Limb (tissue), 2 donors: ENCODE measurements around the gene STUM.

Experiments used
- DNase-seq, 2 donors: peaks; one replicate each; pipeline ENCODE4 v3.0.0-alpha.2; 2016; ENCODE audit errors: extremely low spot score in 2 of 2

Gene STUM

GRCh38 chr1:226560243-226560642 is 11.7 kb downstream of the STUM start:
- DNase-seq = no peak

DNA sequence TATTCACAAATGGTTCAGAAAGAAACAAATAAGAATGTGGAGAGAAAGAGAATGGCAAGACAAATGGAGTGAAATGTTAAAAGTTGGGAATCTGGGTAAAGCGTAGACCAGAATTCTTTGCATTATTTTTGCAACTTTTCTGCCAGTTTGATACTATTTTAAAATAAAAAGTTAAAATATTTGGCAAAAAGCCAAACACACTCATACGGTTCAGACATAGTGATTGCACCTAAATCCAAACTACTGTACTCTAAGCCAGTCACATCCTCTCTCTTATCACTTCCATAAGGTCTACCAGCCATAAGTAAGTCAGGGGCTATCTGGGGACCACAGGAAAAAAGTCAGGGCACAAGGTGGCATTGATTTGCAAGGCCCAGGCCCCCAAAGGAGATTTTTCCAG is 14.4 kb downstream of the STUM start:
- no peak for DNase-seq

GRCh38 chr1:226563666-226564065 is 15.1 kb downstream of the STUM start:
- DNase-seq = no peak

DNA sequence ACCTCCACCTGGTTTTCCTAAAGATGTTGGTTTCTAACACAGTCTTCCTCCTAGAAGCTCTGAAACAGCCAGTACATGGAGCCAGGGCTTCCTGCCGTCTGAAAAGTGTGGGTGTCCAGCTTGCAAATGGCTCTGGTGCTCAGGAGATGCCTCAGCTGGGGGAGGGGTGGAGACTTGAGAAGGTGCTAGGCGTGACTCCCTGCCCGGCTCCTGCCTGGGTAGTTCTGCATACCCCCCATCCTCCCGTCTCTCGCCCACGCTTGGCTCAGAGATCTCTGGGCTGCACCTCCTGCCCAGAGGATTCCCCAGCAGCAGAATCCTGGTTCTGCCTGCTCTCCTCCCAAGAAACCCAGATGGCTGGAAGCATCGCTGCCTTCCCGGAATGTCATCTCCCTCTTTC is 16.9 kb downstream of the STUM start:
- no peak for DNase-seq

DNA sequence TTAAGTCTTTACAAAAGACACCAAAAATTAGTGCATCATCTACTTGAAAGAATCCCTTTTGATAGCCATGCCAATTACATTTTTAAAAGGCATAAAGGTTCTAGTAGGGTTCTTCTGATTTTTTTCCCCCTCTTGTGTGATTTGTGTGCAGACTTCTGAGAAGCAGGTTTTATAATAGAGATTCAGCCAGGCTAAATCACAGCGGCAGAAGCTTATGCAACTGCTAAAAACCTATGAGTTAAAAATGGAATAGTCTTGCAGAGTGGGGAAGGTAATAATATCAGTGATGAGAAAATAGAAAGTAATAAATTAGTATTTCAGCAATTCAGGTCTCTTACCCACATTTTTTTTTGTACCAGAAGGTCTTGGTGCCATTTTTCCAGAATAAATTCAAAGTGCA is 17.7 kb downstream of the STUM start:
- DNase-seq = no peak

- DNase-seq = no peak
These were observed 18.2 kb downstream of the STUM start for GRCh38 chr1:226566760-226567159.

DNA sequence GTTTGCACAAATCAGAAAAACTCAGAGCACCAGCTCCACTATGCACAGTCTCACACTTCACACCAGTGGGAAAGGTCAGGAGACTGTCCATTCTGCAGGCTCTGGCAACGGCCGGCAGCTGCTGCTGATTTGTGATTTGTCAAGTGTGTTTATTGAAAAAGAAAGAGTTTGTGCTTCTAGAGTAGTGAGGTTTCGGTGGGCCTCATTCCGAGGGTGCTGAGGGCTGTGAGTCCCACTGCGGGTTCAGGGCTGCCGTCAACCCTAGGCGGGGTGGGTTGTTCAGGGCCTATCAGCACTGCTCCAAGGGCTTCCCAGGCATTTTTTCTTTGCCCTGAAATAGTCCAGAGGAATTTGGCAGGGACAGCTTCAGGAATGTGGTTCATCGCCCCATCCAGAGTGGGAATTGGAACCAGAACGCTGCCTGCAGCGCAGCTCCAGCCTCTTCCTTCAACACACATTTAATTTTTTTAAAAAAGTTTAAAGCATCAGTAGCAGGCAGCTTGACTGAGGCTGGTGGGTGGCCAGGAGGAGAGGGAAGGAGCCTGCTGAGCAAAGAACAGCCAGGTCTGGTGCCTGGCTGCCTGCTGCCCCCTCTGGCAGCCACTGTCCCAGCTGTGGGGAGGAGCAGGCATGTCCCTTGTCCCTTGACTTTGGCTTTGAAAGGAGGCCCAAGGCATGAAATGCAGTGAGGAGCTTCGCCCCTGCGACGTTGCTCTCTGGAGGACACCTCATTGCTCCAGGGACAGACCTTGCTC is 19.7 kb downstream of the STUM start:
- peak; percentile 21 to 42 for DNase-seq

DNA sequence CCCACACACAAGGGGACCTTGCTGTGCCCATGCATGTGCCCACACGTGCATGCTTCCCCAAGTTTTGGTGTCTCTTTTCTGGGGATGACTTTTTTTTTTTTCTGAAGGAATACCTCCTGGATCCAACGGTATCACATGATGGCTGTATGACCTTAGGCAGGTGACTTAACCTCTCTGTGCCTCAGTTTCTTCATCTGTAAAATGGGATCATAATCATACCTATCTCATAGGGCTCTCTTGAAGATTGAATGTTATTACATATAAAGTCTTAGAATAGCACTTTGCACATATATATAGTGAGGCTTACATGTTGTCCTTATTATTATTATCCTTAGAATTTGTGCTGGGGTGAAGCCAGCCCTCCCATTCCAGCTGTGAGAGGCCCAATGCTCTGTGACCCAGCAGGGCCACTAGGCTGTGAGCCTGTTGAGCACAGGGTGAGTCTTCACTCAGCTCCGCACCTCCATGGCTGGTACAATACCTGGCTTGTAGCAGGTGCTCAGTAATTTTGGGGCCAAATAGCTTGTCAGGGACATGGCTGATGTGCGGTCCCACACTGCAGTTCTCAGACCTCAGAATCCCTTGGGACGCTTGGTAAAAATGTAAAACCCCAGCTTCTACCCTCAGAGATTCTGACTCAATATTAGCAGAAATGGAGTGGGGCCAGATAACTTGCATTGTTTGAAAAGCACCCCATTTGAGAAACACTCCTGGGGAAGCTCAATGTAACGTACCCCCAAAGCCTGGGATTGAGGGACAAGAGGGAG is 20.6 kb downstream of the STUM start:
- DNase-seq = no peak

DNA sequence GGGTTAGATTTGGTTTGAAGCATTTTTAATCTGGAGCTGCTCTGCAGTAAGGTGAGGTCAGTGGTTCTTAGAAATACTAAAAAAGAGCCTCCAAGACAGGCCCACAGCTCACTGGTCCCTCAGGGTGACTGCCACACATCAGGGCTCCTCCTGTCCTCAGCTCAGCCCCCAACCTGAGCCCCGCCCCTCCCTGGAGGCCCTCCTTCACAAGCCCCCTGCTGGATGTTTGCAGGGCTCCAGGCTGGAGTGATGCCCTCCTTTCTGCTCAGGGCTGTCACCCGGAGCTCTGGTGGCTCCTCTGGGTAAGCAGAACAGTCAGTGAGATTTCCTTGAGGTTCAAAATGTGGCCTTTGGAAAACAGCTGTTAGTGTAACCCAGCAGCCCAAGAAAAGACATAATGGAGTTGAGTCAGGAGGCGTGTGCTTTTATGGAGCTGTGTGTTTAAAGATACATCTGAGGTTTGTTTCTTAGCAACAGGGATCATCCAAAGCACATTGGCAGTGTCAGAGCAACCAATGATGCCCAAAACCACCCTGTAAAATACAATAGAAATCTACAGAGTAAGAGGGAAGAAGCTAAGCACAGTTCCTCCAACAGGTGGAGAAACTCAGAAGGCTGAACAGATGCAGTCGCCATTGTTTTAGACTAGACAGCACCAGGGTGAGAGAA is 21.4 kb downstream of the STUM start:
- DNase-seq = no peak

DNA sequence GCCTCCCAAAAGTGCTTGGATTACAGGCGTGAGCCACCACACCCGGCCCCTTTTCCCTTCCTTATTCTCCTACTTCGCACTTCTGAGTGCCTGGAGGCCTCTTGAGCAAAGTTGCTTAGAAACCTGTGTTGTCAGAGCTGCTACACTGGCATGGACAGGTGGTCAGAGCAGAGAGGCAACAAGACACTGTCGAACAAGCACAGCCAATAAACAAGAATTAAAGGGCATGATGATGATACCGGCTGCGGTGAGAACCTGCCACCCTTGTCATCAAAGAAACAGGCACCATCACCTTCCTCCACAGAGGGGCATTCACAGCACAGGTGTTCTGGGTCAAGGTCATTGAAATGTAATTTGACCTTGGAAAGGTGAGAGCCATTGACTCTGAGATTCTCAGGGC is 23.3 kb downstream of the STUM start:
- no peak for DNase-seq

- no peak for DNase-seq
These were observed 23.8 kb downstream of the STUM start for GRCh38 chr1:226572325-226572726.

DNA sequence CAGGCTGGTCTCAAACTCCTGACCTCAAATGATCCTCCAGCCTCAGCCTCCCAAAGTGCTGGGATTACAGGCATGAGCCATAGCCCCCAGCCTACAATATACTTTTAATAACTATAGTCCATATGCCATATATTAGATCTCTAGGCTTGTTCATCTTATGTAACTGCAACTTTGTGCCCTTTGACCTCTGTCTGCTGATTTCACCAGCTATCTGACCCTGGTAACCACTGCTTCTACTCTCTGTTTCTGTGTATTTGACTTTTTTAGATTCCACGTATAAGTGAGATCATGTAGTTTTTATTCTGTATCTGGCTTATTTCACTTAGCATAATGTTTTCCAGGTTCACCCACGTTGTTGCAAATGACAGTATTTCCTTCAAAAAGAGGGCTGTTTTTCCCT is 25.5 kb downstream of the STUM start:
- DNase-seq = no peak

DNA sequence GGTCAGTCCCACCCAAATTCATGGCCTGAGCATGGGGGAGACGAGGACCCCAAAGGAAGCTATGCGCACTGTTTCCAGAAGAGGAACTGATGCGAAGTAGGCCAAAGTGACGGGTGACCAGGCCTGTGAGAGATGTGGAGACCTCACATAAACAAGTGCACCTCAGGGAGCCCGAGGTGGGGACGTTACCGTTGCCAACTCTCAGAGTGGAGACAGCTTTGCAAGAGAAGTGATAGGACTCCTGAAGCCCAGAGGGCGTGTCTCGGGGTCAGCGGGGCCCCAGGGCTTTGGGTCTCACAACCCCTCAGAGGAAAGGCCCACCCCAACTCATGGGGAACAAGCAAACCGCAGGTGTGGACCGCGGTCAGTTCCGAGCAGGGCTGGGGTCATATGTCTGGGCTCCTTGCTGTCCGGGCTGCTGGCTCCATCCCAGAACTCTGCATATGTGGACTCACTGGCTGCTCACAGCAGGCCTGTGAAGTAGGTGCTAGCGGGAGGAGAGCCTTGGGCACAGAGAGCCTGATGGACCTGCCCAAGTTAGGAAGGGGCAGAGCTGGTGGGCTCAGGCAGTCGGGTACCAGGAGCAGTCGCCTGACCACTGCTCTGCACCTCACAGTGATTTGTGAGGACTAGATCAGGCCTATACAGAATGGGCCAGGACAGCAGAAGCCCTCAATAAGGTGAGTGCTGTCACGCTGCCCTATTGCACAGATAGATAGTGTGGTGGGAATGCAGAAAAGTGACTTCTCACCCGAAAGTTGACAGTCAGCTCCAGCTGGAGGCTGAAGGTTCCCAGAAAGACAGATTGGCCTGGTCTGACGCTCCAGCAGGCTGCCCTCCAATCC is 26.2 kb downstream of the STUM start:
- DNase-seq = no peak

DNA sequence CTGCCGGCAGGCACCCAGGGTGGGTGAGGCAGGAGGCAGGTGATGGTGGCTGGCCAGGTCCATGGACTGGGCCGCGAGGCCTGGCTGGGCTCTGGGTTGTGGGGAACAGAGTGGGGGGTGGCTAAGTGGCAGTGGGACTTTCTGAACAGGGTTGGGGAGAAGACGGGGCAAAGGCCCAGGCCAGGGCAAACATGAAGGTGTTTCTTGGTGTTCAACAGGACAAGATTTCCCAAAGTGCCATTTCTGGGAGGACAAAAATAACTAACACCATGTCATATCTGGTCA is 26.8 kb downstream of the STUM start:
- DNase-seq = no peak

- no peak for DNase-seq
These were observed 27.3 kb downstream of the STUM start for GRCh38 chr1:226575739-226576378.

- DNase-seq = no peak
These were observed 28.0 kb downstream of the STUM start for GRCh38 chr1:226576601-226577000.

DNA sequence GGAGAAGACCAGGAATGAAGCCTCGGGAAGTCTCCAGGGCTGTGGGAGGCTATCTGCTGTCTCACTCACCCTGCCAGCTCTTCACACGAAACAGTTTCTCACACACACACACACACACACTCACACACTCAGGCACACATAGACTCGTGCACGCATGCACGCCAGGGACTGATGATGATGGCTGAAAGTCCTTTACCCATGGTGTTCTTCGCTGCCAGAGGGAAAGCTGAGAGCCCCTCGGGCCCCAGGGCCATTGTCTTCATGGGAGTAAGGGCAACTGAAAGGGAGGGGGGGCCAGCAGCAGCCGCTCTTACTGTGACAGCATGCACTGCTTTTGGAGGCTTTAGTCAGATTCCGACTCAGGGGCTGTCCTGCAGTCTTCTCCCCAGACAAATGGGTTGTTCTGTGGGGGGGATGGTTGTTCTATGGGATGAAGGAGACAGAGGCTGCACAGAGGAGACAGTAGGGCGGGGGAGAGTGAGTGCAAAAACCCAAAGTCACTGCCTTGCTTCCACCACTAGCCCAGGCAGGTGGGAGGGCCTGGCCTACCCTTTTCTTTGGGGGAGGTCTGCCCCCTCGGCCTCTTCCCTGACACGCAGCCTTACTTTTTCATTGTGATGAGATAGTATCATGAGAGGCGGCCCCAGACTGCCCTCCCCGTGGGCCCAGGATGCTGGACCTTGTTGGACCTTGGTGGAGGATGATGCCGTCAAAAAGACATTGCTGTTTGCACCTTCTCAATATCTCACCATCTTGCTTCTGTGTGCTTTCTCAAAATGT is 29.0 kb downstream of the STUM start:
- DNase-seq = no peak

GRCh38 chr1:226578946-226579578 is 30.5 kb downstream of the STUM start:
- no peak for DNase-seq

DNA sequence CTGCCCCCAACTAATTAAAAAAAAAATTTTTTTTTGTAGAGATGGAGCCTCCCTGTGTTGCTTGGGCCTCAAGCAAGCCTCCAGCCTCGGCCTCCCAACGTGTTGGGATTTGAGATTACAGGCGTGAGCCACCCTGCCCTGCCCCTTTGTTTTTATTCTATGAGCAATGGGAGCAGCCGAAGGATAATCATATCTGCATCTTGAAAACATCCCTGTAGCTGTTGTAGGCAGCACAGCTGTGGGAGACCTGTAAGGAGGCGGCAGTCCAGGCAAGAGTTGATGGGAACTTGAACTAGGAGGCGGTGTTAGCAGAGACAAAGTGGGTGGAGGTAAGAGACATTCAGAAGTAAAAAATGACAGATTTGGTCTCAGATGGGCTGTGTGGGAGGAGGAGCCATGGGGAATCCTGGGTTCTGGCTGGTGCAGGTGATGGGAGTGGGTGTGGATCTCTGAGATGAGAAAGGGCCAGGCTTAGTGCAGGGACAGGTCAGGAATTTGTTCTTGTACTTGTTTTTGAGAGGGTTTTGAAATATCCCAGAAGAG is 31.3 kb downstream of the STUM start:
- DNase-seq = no peak
